ENCODE results near the gene CENPX. TPM values are rescaled to one million over a fixed set of nuclear protein-coding genes. Genes with fewer than 3 reads are reported as not detected.

The CENPX gene
- polyA plus RNA-seq, 1 donor (not counting 4 experiments of a cell fraction or from before 2014, with no cell fraction given), result 48.2 TPM

GRCh38 chr17:82050761-82051641, 28.3 kb upstream of the CENPX start:
- peak overlapping the region; percentile 80 for H3K9ac ChIP-seq (ENCODE audit: control insufficient read depth, extremely low read depth, insufficient read depth, low read length)
- H3K9me3 ChIP-seq (ENCODE audit: control insufficient read depth, low read depth, low read length), result no peaks in the 10 kb centered on the region
- no peaks in the 10 kb centered on the region for H3K27me3 ChIP-seq (ENCODE audit: control insufficient read depth, extremely low read depth, insufficient read depth, low read length)
- TF ChIP-seq EZH2 (IDR thresholded peaks at IDR 0.05; ENCODE audit: low read length) (no peak), CTCF (optimal IDR thresholded peaks at IDR 0.05 in 1 of 3, IDR thresholded peaks at IDR 0.05 in 1 of 3, conservative IDR thresholded peaks at IDR 0.05 in 1 of 3; ENCODE audit: extremely low read depth in 1 of 3, insufficient read depth in 2 of 3, low read length in 3 of 3) (no peak)
- DNase-seq (ENCODE audit: low read depth, low spot score) (no peak), FAIRE-seq (no peak)
- peaks cover 11% of the 10 kb centered on the region for H3K4me1 ChIP-seq (ENCODE audit: control insufficient read depth, extremely low read depth, insufficient read depth, low read length)
- H3K27ac ChIP-seq (ENCODE audit: control insufficient read depth, insufficient read depth, low read length), result peak overlapping the region; percentile 8
- H3K9me1 ChIP-seq (ENCODE audit: control insufficient read depth, extremely low read depth, insufficient read depth, low read length), result no peaks in the 10 kb centered on the region
- H3K36me3 ChIP-seq (ENCODE audit: control insufficient read depth in 2 of 2, extremely low read depth in 1 of 2, insufficient read depth in 2 of 2, low read length in 2 of 2), result peaks cover 15 to 28% of the 10 kb centered on the region in 2 experiments
- peak overlapping the region; percentile 72 to 87 (median 72) for H3K4me3 ChIP-seq (ENCODE audit: control insufficient read depth in 2 of 3, extremely low read depth in 1 of 3, insufficient read depth in 2 of 3, low read depth in 1 of 3, low read length in 3 of 3)
- H3K4me2 ChIP-seq (ENCODE audit: control insufficient read depth, extremely low read depth, insufficient read depth, low read depth, low read length), result peak overlapping the region; percentile 81
- dilution Hi-C loops (cut with MboI; ENCODE audit: extremely low pct_ligation_motif_present, low sequenced_read_pairs), result no loop called here
- H4K20me1 ChIP-seq (ENCODE audit: control insufficient read depth, extremely low read depth, insufficient read depth, low read length), result no peaks in the 10 kb centered on the region
- peaks cover 25% of the 10 kb centered on the region for H3K79me2 ChIP-seq (ENCODE audit: control insufficient read depth, insufficient read depth, low read length)
- peak overlapping the region; percentile 65 for H2AFZ ChIP-seq (ENCODE audit: control insufficient read depth, low read length)

GRCh38 chr17:82050152-82050760, 27.6 kb upstream of the CENPX start:
- H3K9me3 ChIP-seq (ENCODE audit: control insufficient read depth, low read depth, low read length), result no peaks in the 10 kb centered on the region
- H3K79me2 ChIP-seq (ENCODE audit: control insufficient read depth, insufficient read depth, low read length), result peaks cover 25% of the 10 kb centered on the region
- H3K27me3 ChIP-seq (ENCODE audit: control insufficient read depth, extremely low read depth, insufficient read depth, low read length), result no peaks in the 10 kb centered on the region
- no peaks in the 10 kb centered on the region for H4K20me1 ChIP-seq (ENCODE audit: control insufficient read depth, extremely low read depth, insufficient read depth, low read length)
- H3K9me1 ChIP-seq (ENCODE audit: control insufficient read depth, extremely low read depth, insufficient read depth, low read length), result no peaks in the 10 kb centered on the region
- H3K36me3 ChIP-seq (ENCODE audit: control insufficient read depth in 2 of 2, extremely low read depth in 1 of 2, insufficient read depth in 2 of 2, low read length in 2 of 2), result peaks cover 9 to 25% of the 10 kb centered on the region in 2 experiments
- FAIRE-seq, result no peak
- dilution Hi-C loops (cut with MboI; ENCODE audit: extremely low pct_ligation_motif_present, low sequenced_read_pairs), result no loop called here
- H3K4me2 ChIP-seq (ENCODE audit: control insufficient read depth, extremely low read depth, insufficient read depth, low read depth, low read length), result peak overlapping the region; percentile 81
- TF ChIP-seq EZH2 (IDR thresholded peaks at IDR 0.05; ENCODE audit: low read length), result no peak
- TF ChIP-seq CTCF (optimal IDR thresholded peaks at IDR 0.05 in 1 of 3, IDR thresholded peaks at IDR 0.05 in 1 of 3, conservative IDR thresholded peaks at IDR 0.05 in 1 of 3; ENCODE audit: extremely low read depth in 1 of 3, insufficient read depth in 2 of 3, low read length in 3 of 3), result no peak
- H3K27ac ChIP-seq (ENCODE audit: control insufficient read depth, insufficient read depth, low read length), result no peak overlapping the region
- peaks cover 11% of the 10 kb centered on the region for H3K4me1 ChIP-seq (ENCODE audit: control insufficient read depth, extremely low read depth, insufficient read depth, low read length)
- H3K9ac ChIP-seq (ENCODE audit: control insufficient read depth, extremely low read depth, insufficient read depth, low read length), result peak overlapping the region; percentile 80
- H3K4me3 ChIP-seq (ENCODE audit: control insufficient read depth in 2 of 3, extremely low read depth in 1 of 3, insufficient read depth in 2 of 3, low read depth in 1 of 3, low read length in 3 of 3), result peak overlapping the region; percentile 72 to 87 (median 72)
- DNase-seq (ENCODE audit: low read depth, low spot score), result no peak
- no peak overlapping the region for H2AFZ ChIP-seq (ENCODE audit: control insufficient read depth, low read length)
